ENCODE data around the gene NADK. TPM values are rescaled to one million over a fixed set of nuclear protein-coding genes. Genes with fewer than 3 reads are reported as not detected.
A peak's percentile ranks its signal among the peaks of the same experiment; 100 is the strongest.

Gene NADK
- total RNA-seq, 2 donors from 2014 or later: 26.5 to 51.5 TPM

DNA sequence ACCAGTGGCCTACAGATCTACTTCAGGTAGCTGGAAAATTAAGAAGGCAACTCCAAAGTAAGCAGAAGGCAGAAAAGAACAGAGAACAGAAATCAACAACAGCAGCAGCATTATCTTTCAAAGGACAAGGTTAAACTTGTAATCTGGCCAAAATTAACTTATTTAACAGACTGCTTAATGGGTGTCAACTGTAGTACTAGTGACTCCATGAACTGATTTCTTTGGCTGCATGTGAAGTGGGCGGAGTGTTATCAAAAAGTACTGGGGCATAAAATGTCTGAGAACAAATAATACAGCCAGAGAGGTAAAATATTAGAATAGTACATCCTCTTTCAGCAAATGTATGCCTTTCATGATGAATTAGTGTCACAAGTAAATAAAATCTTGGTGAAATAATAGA is 24.6 kb upstream of the NADK start:
- no peak overlapping the region for H3K27ac ChIP-seq
- TF ChIP-seq, protein P1, sequence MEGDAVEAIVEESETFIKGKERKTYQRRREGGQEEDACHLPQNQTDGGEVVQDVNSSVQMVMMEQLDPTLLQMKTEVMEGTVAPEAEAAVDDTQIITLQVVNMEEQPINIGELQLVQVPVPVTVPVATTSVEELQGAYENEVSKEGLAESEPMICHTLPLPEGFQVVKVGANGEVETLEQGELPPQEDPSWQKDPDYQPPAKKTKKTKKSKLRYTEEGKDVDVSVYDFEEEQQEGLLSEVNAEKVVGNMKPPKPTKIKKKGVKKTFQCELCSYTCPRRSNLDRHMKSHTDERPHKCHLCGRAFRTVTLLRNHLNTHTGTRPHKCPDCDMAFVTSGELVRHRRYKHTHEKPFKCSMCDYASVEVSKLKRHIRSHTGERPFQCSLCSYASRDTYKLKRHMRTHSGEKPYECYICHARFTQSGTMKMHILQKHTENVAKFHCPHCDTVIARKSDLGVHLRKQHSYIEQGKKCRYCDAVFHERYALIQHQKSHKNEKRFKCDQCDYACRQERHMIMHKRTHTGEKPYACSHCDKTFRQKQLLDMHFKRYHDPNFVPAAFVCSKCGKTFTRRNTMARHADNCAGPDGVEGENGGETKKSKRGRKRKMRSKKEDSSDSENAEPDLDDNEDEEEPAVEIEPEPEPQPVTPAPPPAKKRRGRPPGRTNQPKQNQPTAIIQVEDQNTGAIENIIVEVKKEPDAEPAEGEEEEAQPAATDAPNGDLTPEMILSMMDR (IDR thresholded peaks at IDR 0.05): no peak
- H3K9me3 ChIP-seq: no peaks in the 10 kb centered on the region
- H3K36me3 ChIP-seq: peaks cover 53% of the 10 kb centered on the region
- DNase-seq (ENCODE audit: low spot score): no peak
- H3K27me3 ChIP-seq: no peaks in the 10 kb centered on the region
- no peak overlapping the region for H3K4me3 ChIP-seq
- H3K4me1 ChIP-seq: no peaks in the 10 kb centered on the region

DNA sequence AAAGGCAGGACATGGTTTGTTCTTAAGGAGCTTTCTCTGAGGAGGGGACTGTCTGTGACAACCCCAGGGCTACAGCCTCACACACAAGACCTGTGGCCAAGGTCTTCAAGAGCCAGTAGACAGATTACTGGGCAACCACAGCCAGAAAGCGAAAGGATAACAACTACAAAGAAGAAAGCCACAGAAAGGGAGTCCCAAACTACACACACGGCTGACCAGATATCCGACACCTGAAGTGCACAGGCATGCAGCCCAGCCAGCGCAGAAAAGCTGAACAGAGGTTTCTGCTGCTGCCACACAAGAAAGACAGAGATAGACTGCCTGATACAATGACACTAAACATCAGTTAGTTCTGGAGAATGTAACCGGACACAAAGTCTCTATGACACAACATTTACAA is 21.4 kb upstream of the NADK start:
- no peaks in the 10 kb centered on the region for H3K27me3 ChIP-seq
- TF ChIP-seq, protein P1 (IDR thresholded peaks at IDR 0.05): no peak
- no peaks in the 10 kb centered on the region for H3K4me1 ChIP-seq
- H3K27ac ChIP-seq: no peak overlapping the region
- peaks cover 56% of the 10 kb centered on the region for H3K36me3 ChIP-seq
- no peak for DNase-seq (ENCODE audit: low spot score)
- H3K4me3 ChIP-seq: no peak overlapping the region
- H3K9me3 ChIP-seq: no peaks in the 10 kb centered on the region

DNA sequence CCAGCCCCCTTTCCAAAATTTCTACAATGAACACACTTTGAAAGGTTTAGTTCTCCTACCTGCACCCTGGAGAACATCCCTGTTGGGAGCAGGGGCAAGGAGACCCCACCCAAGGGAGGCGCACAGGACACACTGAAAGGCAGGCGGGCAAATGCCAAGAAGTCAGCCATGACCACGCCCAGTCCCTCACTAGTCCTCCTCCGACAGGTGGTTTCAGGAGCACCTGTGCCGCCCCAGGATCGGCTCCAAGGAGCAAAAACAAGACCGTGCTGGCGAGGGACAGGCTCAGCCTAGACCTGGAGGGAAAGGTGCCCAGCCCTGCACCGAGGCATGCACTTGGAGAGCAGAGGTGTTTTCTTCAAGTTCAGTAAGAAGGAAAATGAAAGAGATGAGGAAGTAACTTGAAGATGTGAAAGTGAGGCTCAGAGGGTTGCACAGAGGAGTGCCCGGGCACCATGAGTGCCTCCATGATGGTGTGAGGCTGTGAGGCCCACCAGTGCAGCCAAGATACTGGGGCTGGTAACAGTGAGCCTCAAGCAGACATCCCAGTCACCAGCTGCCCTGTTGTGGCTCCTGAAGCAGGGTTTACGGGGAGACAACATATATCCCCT is 19.6 kb upstream of the NADK start:
- TF ChIP-seq, protein P1 (IDR thresholded peaks at IDR 0.05): no peak
- no peaks in the 10 kb centered on the region for H3K4me1 ChIP-seq
- no peak for DNase-seq (ENCODE audit: low spot score)
- no peaks in the 10 kb centered on the region for H3K9me3 ChIP-seq
- no peak overlapping the region for H3K4me3 ChIP-seq
- H3K27me3 ChIP-seq: no peaks in the 10 kb centered on the region
- peaks cover 50% of the 10 kb centered on the region for H3K36me3 ChIP-seq
- H3K27ac ChIP-seq: no peak overlapping the region

DNA sequence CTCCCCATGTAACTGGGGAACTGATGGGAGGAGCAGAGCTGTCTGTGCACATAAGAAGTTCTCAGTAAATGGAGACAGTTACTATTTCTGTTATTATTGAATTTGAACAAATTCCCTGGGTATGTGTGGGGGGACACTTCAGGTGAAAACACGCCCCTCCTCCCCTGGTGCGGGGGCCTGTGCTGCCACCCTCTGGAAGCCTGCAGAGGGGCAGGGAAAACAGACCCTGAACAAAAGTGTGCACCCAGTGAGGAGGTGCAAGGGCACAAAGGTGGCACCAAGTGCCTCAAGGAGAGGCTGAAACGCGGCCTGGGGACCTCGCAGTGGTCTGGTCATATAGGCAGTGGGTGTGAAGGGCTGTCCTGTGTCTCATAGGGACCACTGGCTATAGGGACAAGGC is 18.2 kb upstream of the NADK start:
- peaks cover 55% of the 10 kb centered on the region for H3K36me3 ChIP-seq
- H3K4me1 ChIP-seq: no peaks in the 10 kb centered on the region

DNA sequence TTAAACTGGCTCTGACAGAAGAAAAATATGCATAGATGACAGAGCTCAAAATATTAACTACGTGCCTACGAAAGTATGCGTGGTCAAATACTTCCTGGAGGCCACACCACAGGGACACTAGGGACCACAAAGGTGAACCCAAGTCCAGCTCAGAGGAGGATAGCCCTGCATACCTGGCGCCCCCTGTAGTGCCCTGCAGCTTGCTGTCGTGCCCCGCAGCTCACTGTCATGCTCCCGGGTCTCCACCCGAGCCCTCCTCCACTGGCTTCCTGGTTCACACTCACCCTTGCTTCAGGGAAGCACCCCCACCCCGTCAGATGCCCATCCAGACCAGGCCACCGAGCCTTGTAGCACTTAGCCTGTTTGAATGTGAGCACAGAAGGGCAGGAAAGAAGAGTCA is 16.7 kb upstream of the NADK start:
- peaks cover 70% of the 10 kb centered on the region for H3K36me3 ChIP-seq
- TF ChIP-seq, protein P1 (IDR thresholded peaks at IDR 0.05): no peak
- no peak for DNase-seq (ENCODE audit: low spot score)
- H3K27me3 ChIP-seq: no peaks in the 10 kb centered on the region
- no peaks in the 10 kb centered on the region for H3K9me3 ChIP-seq
- no peaks in the 10 kb centered on the region for H3K4me1 ChIP-seq
- H3K27ac ChIP-seq: no peak overlapping the region
- no peak overlapping the region for H3K4me3 ChIP-seq

More for the DNA sequence above, 18.2 kb upstream of the NADK start:
- TF ChIP-seq, protein P1 (IDR thresholded peaks at IDR 0.05): peak in 1 of 2 donors; percentile 40
- Histone ChIP-seq H3K27me3 (no peaks in the 10 kb centered on the region), H3K4me3 (no peak overlapping the region), H3K27ac (no peak overlapping the region), H3K9me3 (no peaks in the 10 kb centered on the region)
- DNase-seq (ENCODE audit: low spot score): no peak

Data from right atrium auricular region (tissue), 2 donors.